Measurements from ENCODE around the gene CD81. TPM values are rescaled to one million over a fixed set of nuclear protein-coding genes. Genes with fewer than 3 reads are reported as not detected.

Gene CD81
- total RNA-seq, 5 donors from 2014 or later (not counting 1 experiment from before 2014, with no cell fraction given), result 124 to 213 (median 146) TPM

DNA sequence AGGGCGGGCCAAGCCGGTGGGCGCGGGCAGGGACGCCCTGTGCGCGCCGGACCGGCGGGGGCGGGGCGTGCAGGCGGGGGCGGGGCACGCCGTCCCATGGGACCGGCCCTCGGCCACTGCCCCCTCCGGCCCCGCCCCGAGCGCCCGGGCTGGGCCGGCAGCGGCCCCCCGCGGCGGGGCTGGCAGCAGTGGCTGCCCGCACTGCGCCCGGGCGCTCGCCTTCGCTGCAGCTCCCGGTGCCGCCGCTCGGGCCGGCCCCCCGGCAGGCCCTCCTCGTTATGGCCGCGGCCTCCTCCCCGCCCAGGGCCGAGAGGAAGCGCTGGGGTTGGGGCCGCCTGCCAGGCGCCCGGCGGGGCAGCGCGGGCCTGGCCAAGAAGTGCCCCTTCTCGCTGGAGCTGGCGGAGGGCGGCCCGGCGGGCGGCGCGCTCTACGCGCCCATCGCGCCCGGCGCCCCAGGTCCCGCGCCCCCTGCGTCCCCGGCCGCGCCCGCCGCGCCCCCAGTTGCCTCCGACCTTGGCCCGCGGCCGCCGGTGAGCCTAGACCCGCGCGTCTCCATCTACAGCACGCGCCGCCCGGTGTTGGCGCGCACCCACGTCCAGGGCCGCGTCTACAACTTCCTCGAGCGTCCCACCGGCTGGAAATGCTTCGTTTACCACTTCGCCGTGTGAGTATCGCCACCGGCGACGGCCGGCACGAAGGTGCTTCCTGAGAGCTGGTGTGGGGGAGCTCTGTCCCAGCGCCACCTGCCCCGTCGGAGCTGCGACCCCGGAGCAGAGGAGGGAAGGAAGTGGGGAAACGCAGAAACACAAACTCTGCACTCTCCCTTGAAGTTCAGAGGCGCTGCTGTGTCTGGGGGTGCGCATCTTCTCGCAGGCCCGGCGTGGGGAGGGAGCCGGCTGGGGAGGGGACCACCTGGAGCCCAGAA, 68.0 kb downstream of the CD81 start, which contains the start of gene KCNQ1:
Gene KCNQ1 (plus strand): TSS at position 188 of the 925 bp plus-strand sequence. CDS start 91 bp downstream, at position 279.
- Mint-ChIP-seq H3K4me3 (peak within 1 kb of the TSS; percentile 88 to 94 (median 93)), H3K36me3 (no peaks in the 10 kb centered on the region), H3K27ac (peak within 1 kb of the TSS; percentile 88 to 91), H3K9me3 (no peaks in the 10 kb centered on the region), H3K27me3 (peaks cover 0 to 4% of the 10 kb centered on the region in 2 donors), H3K4me1 (peaks cover 45 to 51% (median 46%) of the 10 kb centered on the region in 3 donors)
- Histone ChIP-seq H3K9me3 (no peaks in the 10 kb centered on the region), H3K27ac (ENCODE audit: low read length) (no peak within 1 kb of the TSS), H3K4me1 (ENCODE audit: control insufficient read depth in 1 of 2, extremely low read depth in 1 of 2, insufficient read depth in 2 of 2, low read length in 2 of 2) (peaks cover 19 to 56% of the 10 kb centered on the region in 2 experiments), H3K27me3 (replicated peaks in 1 of 2; ENCODE audit: control insufficient read depth in 2 of 2, extremely low read depth in 1 of 2, insufficient read depth in 2 of 2, low read length in 1 of 2) (peaks cover 0 to 59% of the 10 kb centered on the region in 2 experiments), H3K36me3 (ENCODE audit: control insufficient read depth in 2 of 2, extremely low read depth in 1 of 2, insufficient read depth in 1 of 2, low read length in 1 of 2) (no peaks in the 10 kb centered on the region), H3K4me3 (ENCODE audit: control insufficient read depth in 1 of 2, extremely low read depth in 1 of 2, low read length in 1 of 2) (peak within 1 kb of the TSS; percentile 63 to 73)
- 1% methylated on average over 108 of the region's 116 CpGs for WGBS (ENCODE audit: insufficient coverage)
- ChIA-PET CTCF (interaction anchor here in 1 of 2 donors (0.8 kb wide), 1 partner anchor 139 kb away, joined by 4 read pairs; no protein-coding TSS in a partner anchor), POLR2A (no interaction called here)
- DNase-seq (peak in 8 of 35 experiments; percentile 14 to 58 (median 32)), ATAC-seq (replicated peaks in 1 of 4) (peak; percentile 52 to 66 (median 58))

DNA sequence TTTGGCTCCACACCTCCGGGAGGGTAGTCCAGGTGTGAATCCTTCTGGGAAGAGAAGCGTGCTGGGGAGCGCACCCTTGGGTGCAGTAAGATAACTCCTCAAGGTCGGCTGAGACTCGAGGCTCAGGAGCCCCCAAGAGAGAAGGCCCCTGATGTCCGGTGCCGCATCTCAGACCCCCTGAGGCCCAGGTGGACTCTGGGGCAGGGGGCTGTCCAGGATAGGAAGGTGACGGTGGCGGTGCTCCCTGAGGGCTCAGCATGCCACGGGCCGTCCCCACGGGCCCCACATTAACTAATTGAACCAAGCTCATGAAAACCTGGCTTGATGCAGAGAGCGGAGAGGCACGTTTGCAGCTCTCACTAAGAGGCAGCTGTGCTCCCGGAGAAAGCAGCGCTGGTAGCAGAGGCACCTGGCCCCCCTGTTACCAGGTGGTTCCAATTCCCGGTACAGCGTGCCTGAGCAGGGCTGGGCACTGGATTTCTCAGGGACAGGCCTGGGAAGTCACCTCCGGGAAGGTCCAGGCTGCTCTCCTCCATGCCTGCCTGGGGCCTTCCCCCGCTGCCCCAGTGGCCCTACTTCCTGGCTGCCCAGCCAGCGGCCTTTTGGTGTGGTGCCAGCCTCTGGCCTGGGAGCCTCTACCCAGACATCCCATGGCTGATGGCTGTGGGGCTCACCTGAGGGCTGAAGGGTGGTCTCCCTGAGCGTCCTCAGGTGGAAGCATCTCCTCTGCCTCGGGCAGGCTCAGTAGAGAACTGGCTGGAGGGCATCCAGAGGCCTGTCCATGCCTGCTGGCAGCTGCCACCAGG, 68.8 kb downstream of the CD81 start:
- H3K4me1 ChIP-seq (ENCODE audit: control insufficient read depth in 1 of 2, extremely low read depth in 1 of 2, insufficient read depth in 2 of 2, low read length in 2 of 2), result peaks cover 19 to 56% of the 10 kb centered on the region in 2 experiments
- ChIA-PET POLR2A (no interaction called here), CTCF (interaction anchor here in 1 of 2 donors (0.8 kb wide), 1 partner anchor 140 kb away, joined by 4 read pairs; no protein-coding TSS in a partner anchor)
- no peak overlapping the region for H3K27ac ChIP-seq (ENCODE audit: low read length)
- 53% methylated on average over 20 of the region's 23 CpGs for WGBS (ENCODE audit: insufficient coverage)
- no peak for DNase-seq
- peaks cover 0 to 4% of the 10 kb centered on the region in 2 donors for H3K27me3 Mint-ChIP-seq
- peak overlapping the region; percentile 88 to 94 (median 93) for H3K4me3 Mint-ChIP-seq
- H3K4me3 ChIP-seq (ENCODE audit: control insufficient read depth in 1 of 2, extremely low read depth in 1 of 2, low read length in 1 of 2), result peak overlapping the region; percentile 63 to 73
- H3K9me3 Mint-ChIP-seq, result no peaks in the 10 kb centered on the region
- H3K4me1 Mint-ChIP-seq, result peaks cover 45 to 51% (median 46%) of the 10 kb centered on the region in 3 donors
- peaks cover 0 to 55% of the 10 kb centered on the region in 2 experiments for H3K27me3 ChIP-seq (replicated peaks in 1 of 2; ENCODE audit: control insufficient read depth in 2 of 2, extremely low read depth in 1 of 2, insufficient read depth in 2 of 2, low read length in 1 of 2)
- H3K36me3 ChIP-seq (ENCODE audit: control insufficient read depth in 2 of 2, extremely low read depth in 1 of 2, insufficient read depth in 1 of 2, low read length in 1 of 2), result no peaks in the 10 kb centered on the region
- peaks cover 4% of the 10 kb centered on the region for H3K36me3 Mint-ChIP-seq
- H3K27ac Mint-ChIP-seq, result peak overlapping the region; percentile 91
- ATAC-seq (replicated peaks in 1 of 4), result no peak
- no peaks in the 10 kb centered on the region for H3K9me3 ChIP-seq

DNA sequence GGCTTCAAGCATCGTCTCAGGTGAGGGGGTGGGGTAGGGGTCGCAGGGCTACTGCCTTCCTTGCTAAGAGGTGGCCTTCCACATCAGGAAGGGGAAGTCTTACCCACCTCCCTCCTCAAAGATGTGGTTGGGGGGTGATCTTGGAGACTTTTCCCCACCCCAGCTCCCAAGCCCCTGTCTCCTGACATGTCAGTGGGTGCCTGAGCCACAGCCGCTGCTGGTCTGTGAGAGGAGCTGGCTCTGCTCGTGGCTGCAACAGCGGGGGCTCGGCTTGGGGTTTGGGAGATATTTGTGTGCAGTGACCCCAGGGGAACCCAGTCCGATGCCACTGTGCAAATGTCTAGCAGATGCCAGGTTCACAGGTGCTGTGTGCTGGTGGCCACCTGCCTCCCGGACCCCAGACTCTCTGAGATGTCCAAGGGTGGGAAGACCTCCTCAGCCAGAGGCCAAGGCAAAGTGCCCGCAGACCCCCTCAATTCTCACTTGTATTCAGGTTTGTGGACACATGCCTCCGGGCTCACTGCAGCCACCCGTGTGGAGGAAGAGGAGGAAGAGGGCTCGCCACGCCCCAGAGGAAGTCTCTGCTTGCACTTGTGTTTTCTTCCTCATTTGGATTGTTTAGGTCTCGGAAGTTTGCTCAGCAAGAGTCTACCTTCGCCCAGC, 69.6 kb downstream of the CD81 start:
- peak overlapping the region; percentile 25 for H3K27ac ChIP-seq (ENCODE audit: low read length)
- POLR2A ChIA-PET, result no interaction called here

More for the DNA sequence above, 69.6 kb downstream of the CD81 start:
- DNase-seq, result peak in 7 of 35 experiments; percentile 13 to 48 (median 30)
- H3K27me3 Mint-ChIP-seq, result peaks cover 0 to 4% of the 10 kb centered on the region in 2 donors
- Histone ChIP-seq H3K9me3 (no peaks in the 10 kb centered on the region), H3K4me3 (ENCODE audit: control insufficient read depth in 1 of 2, extremely low read depth in 1 of 2, low read length in 1 of 2) (peak overlapping the region; percentile 63 to 73), H3K36me3 (ENCODE audit: control insufficient read depth in 2 of 2, extremely low read depth in 1 of 2, insufficient read depth in 1 of 2, low read length in 1 of 2) (peaks cover 0 to 4% of the 10 kb centered on the region in 2 donors), H3K4me1 (ENCODE audit: control insufficient read depth in 1 of 2, extremely low read depth in 1 of 2, insufficient read depth in 2 of 2, low read length in 2 of 2) (peaks cover 19 to 53% of the 10 kb centered on the region in 2 experiments), H3K27me3 (replicated peaks in 1 of 2; ENCODE audit: control insufficient read depth in 2 of 2, extremely low read depth in 1 of 2, insufficient read depth in 2 of 2, low read length in 1 of 2) (peaks cover 0 to 58% of the 10 kb centered on the region in 2 experiments)
- 40% methylated on average over 10 of the region's 15 CpGs for WGBS (ENCODE audit: insufficient coverage)
- H3K4me1 Mint-ChIP-seq, result peaks cover 44 to 51% (median 45%) of the 10 kb centered on the region in 3 donors
- peak in 2 of 4 experiments; percentile 13 to 30 for ATAC-seq (replicated peaks in 1 of 4)
- peak overlapping the region; percentile 88 to 94 (median 93) for H3K4me3 Mint-ChIP-seq
- peak overlapping the region; percentile 91 for H3K27ac Mint-ChIP-seq
- H3K9me3 Mint-ChIP-seq, result no peaks in the 10 kb centered on the region
- H3K36me3 Mint-ChIP-seq, result peaks cover 5% of the 10 kb centered on the region
- CTCF ChIA-PET, result no interaction called here

Other genes with a start within 250 kb of the CD81 start
- gene IGF2, start 237.9 kb upstream of the CD81 start, total RNA-seq, result under 1 TPM in 4 of 5 donors, not detected in 1; 0.30 to 0.98 (median 0.60) TPM
- gene INS, start 216.1 kb upstream of the CD81 start, total RNA-seq, result under 1 TPM in 2 of 5 donors, not detected in 3; 0.53 to 0.82 TPM
- not detected for gene TH, start 205.5 kb upstream of the CD81 start, total RNA-seq
- gene ASCL2, start 106.7 kb upstream of the CD81 start, total RNA-seq, result 1 to 10 TPM in 1 of 5 donors, under 1 TPM in 4; 0.29 to 1.3 (median 0.51) TPM
- gene C11orf21, start 75.4 kb upstream of the CD81 start, total RNA-seq, result 100 to 1,000 TPM in 2 of 5 donors, 10 to 100 TPM in 3; 62.3 to 133 (median 88.9) TPM
- gene TSPAN32, start 75.3 kb upstream of the CD81 start, total RNA-seq, result 100 to 1,000 TPM in 2 of 5 donors, 10 to 100 TPM in 3; 66.9 to 185 (median 92.3) TPM
- gene TSSC4, start 23.4 kb downstream of the CD81 start, total RNA-seq, result 10 to 100 TPM; 46.2 to 73.7 (median 64.8) TPM
- gene TRPM5, start 67.2 kb downstream of the CD81 start, total RNA-seq, result under 1 TPM; 0.07 to 0.73 (median 0.22) TPM
- gene KCNQ1, start 67.7 kb downstream of the CD81 start, total RNA-seq, result 10 to 100 TPM; 20.9 to 32.9 (median 24.0) TPM